ENCODE results near the gene MIPOL1.
"Not testable (repeated sequence)": the region's sequence is repeated elsewhere in the genome, so short reads cannot be mapped to it uniquely, and the experiment has no call there.

Gene MIPOL1

DNA sequence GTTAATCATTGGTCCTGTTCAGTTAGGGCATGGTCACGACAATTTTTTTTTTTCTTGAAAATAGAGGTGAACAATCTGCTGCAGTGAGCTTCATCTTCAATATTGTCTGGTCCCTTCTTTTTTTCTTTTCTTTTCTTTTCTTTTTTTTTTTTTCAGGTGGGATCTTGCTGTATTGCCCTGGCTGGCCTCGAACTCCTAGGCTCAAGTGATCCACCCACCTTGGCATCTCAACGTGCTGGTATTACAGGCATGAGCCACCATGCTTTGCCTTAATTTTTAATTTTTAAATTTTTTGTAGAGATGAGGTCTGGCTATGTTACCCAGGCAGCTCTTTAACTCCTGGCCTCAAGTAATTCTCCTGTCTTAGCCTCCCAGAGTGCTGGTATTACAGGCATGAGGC, 36.5 kb downstream of the MIPOL1 start:
- no peak for DNase-seq (ENCODE audit: low spot score)

DNA sequence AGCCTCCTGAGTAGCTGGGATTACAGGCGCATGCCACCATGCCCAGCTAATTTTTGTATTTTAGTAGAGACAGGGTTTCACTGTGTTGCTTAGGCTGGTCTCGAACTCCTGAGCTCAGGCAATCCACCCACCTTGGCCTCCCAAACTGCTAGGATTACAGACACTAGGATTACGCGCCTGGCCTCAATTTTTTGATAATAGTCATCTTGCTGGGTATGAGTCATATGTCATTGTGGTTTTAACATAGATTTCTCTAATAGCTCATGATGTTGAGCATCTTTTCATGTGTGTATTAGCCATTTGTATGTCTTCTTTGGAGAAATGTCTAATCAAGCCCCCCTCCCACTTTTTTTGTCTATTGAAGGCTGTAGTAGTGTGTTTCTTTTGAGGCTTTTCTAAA, 38.3 kb downstream of the MIPOL1 start:
- DNase-seq (ENCODE audit: low spot score): not testable (repeated sequence)

DNA sequence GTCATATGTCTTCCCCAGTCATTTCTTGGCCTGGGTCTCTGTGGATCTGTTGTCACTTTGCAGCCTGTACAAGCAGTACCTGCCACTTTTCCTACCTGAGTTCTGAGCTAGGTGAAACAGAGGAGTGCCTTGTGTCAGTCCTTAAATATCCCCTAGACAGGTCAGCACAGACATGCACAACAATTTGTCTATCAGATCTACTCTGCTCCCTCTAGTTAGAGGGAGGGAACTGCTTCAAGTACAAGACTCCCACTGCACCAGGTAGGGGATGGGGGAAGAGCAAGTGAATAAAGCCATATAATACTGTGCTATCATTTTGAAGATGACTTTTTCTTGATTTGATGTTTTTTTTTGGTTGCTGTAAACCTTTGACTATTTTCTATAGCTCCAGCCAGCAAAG, 39.4 kb downstream of the MIPOL1 start:
- DNase-seq (ENCODE audit: low spot score): no peak

DNA sequence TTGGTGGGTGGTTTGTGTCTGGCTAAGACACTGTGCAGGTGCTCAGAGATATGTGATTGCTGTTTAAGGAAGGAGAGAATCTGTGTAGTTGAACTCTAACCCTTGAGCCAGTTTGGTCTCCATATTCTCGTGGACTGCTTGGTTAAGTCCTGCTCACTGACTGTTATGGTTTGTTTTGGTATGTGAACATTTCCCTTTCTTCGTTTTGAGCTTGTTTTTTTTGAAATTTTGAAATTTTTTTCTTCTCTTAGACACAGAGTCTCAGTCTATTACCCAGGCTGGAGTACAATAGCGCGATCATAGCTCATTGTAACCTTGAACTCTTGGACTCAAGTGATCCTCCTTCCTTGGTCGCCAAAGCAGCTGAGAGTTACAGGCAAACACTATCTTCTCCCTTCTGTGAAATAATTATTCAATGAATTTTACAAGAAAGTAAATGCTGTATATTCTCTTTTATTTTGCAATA, 40.0 kb downstream of the MIPOL1 start:
- DNase-seq (ENCODE audit: low spot score): no peak

DNA sequence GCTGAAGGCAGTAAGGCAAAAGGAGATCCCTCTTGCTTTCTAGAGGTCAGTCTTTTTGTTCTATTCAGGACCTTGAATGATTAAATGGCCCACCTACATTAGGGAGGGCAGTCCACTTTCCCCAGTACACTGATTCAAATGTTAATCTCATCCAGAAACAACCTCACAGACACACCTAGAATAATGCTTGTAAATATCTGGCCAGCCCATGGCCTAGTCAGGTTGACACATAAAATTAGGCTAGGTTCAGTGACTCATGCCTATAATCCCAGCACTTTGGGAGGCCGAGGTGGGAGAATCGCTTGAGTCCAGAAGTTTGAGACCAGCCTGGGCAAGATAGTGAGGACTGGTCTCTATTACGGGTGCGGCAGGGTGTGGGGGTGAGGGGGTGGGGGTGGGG, 43.5 kb downstream of the MIPOL1 start:
- DNase-seq (ENCODE audit: low spot score): no peak

DNA sequence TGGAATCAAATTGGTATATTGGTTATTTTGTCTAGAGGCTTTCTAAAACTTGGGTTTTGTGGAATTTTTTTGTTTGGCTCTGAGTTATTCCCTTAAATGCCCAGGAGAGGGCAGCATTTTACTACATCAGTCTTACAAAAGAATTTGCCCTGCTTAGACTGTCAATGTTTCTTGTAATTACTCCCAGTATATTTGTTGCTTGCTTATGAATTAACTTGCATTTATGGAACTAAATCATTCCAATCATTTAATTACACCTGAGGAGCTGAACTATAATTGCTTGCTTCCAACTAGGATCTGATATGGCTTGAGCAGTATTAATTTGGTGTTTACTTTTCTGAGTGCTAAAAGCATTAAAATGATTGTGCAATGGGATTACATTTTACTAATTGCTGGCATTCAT, 48.7 kb downstream of the MIPOL1 start:
- peak; percentile 56 for DNase-seq (ENCODE audit: low spot score)

- no peak for DNase-seq (ENCODE audit: low spot score)
These were observed 50.2 kb downstream of the MIPOL1 start for GRCh38 chr14:37247791-37248461.

GRCh38 chr14:37251775-37252174, 54.0 kb downstream of the MIPOL1 start:
- no peak for DNase-seq (ENCODE audit: low spot score)

DNA sequence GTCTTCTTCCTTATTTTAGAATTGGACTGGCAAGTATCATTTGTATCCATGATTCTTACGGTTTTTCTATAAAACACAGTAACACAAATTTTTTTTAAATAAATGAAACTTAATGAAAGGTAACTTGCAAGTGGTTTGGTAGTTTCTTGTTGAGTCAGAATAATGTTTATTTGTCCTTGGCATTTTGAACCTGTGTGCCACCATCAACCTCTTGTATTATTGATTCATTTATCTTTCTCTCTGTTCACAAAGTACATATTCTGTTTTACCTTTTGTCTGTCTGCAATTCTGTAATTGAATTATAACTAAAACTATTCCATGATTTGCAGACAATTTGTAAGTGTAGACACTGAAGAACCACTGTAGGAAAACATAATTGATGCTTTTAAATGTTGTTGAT, 54.7 kb downstream of the MIPOL1 start:
- no peak for DNase-seq (ENCODE audit: low spot score)

GRCh38 chr14:37253905-37254304, 56.2 kb downstream of the MIPOL1 start:
- DNase-seq (ENCODE audit: low spot score): no peak

DNA sequence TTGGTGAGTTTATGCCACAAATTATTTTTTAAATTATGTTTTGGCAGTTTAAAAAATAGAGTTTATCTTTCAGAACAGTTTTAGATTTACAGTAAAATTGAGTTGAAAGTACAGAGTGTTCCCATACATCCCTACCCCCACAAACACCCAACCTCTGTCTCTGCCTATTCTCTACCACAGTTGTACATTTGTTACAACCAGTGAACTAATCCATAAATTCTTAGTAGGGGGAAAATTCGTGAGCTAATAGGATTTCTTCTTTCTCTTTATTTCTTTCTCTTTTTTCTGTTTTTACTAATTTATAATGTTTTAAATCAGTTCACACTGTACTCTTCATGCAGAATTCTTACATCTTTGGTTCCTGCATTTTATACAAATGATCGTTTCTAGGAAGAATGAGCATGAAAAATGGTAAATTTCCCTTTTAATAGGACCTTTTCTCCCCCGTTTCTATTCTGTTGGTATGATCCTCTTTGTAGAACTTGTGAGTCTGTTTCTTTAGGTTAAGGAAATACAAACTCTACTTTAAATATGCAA, 56.7 kb downstream of the MIPOL1 start:
- no peak for DNase-seq (ENCODE audit: low spot score)

DNA sequence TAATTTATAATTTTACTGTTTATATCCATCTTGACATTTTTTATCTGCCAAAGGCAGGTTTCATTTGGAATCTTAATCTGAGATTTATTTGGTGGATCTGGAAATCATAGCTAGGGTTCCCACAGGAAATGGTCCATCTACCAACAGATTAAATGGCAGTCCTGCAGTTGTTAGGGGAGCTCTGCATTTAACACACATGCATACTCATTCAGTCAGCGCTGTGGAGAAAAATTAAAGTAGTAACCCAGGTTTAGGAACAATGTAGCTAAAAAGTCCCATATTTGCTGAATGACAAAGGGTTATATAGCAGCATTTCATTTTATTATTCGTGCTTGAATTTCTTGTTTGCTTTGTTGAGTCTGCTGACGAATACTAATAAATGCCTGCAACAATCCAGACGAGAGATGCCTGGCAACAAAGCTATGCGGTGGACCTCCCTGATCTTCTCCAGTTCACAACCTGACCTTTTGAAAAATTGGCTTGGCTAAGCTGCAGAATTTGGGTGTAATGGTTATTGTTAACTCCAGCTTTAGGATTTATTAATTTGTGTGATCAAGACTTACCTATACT, 59.8 kb downstream of the MIPOL1 start:
- no peak for DNase-seq (ENCODE audit: low spot score)

DNA sequence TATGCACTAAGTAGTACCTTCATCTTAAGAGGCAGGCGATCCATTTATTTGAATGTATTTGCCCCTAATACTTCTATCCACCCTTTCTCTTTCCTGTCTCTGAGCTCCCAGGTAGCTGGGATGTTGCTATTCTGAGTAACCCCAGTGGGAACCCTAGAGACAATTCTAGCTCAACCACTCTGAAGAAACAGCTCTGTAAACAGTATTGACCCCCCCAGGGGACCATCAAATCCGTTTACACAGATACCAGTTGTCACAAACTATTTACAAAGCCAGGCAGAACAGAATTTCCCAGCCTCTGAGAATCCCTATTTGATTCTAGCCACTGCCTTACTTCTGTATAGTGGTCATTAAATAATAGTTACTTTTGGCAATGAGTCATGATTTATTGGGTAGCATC, 64.9 kb downstream of the MIPOL1 start:
- no peak for DNase-seq (ENCODE audit: low spot score)

DNA sequence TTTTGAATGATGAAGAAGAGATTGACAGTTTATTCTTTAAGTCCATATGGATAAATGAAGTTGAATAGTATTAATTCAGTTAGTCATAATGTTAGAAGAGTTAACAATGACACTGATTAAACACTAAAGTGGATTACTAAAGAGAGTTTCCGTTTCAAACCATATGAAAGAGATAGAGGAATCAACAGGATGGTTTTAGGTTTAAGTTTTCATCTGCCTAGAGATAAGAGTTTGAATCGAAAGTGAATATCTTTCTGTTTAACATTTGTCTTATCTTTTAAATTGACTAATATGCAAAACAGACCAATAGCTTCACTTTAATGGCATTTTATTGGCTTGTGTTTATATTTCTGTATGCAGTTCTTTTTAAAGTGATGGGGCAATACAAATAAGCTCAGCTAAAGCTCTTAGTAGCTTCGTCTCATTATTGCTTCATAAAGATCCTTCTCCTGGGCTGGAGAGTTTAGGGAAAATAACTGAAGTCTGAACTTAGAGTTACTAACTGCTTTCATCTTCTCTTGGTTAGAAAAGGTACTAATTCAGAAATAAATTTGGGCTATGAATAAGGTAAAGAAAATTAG, 66.0 kb downstream of the MIPOL1 start:
- DNase-seq (ENCODE audit: low spot score): no peak

DNA sequence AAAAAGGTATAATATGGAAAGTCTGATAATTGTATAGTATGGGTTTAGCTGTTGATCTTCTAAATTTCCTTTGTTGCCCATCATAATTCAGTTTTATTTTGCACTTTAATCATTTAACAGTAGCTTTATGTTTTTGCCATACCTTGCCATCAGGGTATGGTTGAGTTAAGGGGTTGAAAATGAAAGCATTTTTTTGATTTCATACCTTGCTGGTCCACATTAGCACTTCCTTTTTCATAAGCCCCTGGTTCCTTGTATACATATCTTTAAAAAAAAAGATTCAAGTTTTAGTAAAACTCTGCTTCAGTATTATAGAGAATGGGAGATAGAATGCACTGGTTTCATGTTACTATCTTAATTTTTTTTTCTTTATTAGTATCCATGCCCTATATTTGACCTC, 71.1 kb downstream of the MIPOL1 start:
- no peak for DNase-seq (ENCODE audit: low spot score)

GRCh38 chr14:37270629-37271028, 72.9 kb downstream of the MIPOL1 start:
- DNase-seq (ENCODE audit: low spot score): no peak

DNA sequence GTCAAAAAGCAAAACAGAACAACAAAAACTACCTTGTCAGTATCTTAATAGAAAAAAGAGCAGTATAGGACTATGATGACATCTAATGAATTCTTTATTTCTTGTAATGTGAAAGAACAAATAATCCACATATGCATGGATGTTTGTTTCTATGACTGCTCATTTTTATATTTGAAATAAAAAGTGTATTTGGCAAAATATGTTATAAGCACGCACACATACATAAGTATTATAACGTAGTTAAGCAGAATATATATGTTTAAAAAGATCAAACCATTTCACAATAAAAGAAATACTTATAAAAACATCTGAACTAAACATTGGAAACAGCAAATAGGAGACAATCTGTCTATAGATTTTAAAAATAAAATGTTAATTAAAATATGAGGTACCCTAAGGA, 74.8 kb downstream of the MIPOL1 start:
- DNase-seq (ENCODE audit: low spot score): no peak

GRCh38 chr14:37274652-37275051, 76.9 kb downstream of the MIPOL1 start:
- DNase-seq (ENCODE audit: low spot score): no peak

- DNase-seq (ENCODE audit: low spot score): no peak
These were observed 78.2 kb downstream of the MIPOL1 start for GRCh38 chr14:37275963-37276362.

GRCh38 chr14:37278636-37279538, 81.2 kb downstream of the MIPOL1 start:
- no peak for DNase-seq (ENCODE audit: low spot score)

DNA sequence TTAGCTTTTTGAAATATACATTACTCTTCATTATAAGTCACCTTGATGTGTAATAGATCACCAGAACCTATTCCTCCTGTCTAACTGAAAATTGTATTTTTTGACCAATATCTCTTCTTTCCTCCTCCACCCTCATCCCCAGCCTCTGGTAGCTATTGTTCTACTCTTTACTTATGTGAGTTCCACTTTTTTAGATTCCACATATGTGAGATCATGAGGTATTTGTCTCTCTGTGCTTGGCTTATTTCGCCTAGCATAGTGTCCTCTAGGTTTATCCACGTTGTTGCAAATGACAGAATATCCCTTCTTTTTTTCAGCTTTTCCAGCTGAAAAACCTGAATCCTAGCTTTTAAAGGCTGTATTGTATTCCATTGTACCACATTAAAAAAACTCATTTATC, 82.1 kb downstream of the MIPOL1 start:
- DNase-seq (ENCODE audit: low spot score): no peak

DNA sequence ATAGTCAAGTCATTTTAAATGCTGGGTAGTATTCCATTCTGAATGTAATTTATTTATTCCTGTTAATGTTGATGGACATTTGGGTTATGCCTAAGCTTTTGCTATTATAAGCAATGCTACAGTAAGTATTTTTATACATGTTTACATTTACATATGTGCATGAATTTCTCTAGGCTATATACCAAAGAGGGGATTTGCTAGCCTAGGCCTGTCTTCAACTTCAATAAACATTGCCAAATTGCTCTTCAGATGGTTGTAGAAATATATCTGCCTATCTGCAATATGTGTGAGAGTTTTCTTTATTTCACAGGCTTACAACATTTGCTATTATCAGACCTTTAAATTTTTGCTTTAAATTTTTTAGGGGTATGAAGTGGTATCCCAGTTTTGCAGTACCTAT, 87.0 kb downstream of the MIPOL1 start:
- no peak for DNase-seq (ENCODE audit: low spot score)
